ENCODE measurements around the gene BRDT.

- TF ChIP-seq CTCF (IDR thresholded peaks at IDR 0.05) (no peak), POLR2A (IDR thresholded peaks at IDR 0.05) (no peak)
Measured at GRCh38 chr1:91919962-91920361, 29.2 kb upstream of the BRDT start.
